H1 (cell line): ENCODE data around the gene NUBPL. TPM values are rescaled to one million over a fixed set of nuclear protein-coding genes. Genes with fewer than 3 reads are reported as not detected.
"Not testable (repeated sequence)": the region's sequence is repeated elsewhere in the genome, so short reads cannot be mapped to it uniquely, and the experiment has no call there.

Experiments
- CTCF ChIA-PET: fragments of 300-600 bp; sonication (Branson Sonifier 250); formaldehyde crosslinking; loops from one replicate; lab custom pipeline; 2021; ENCODE audit not compliant: partially characterized antibody; lab: Charles Lee
- POLR2A ChIA-PET: fragments of 300-600 bp; sonication (Branson Sonifier 250); formaldehyde crosslinking; loops from one replicate; lab custom pipeline; 2021; ENCODE audit warnings: inconsistent platforms; ENCODE audit not compliant: partially characterized antibody; lab: Charles Lee
- DNase-seq, 2 experiments: peaks; one replicate each; pipeline versions ENCODE4 v3.0.0 to v3.0.0-alpha.2; 2010 to 2022; ENCODE audit warnings: low spot score in 2 of 2, low read depth in 1 of 2, mixed read lengths in 1 of 2
- FAIRE-seq: peaks from 2 replicates; lab custom pipeline; 2011; peaks lifted over from hg19 to GRCh38; lab: Jason Lieb, UNC
- H2AFZ ChIP-seq: 2 replicates; pipeline ENCODE4 v1.8.1; 2012; ENCODE audit warnings: low read length, inconsistent platforms
- H2AK5ac ChIP-seq: 2 replicates; pipeline ENCODE4 v1.6.1; 2013; ENCODE audit warnings: low read depth, low read length
- H2BK120ac ChIP-seq: replicated peaks from 2 replicates; pipeline ENCODE3; 2013; ENCODE audit warnings: low read depth, low read length, inconsistent platforms
- H2BK12ac ChIP-seq: 2 replicates; pipeline ENCODE4 v1.6.1; 2013; ENCODE audit warnings: low read depth, low read length
- H2BK15ac ChIP-seq: 2 replicates; pipeline ENCODE4 v1.6.1; 2013; ENCODE audit warnings: low read length
- H2BK20ac ChIP-seq: 2 replicates; pipeline ENCODE4 v1.6.1; 2013; ENCODE audit warnings: low read length
- H2BK5ac ChIP-seq: 2 replicates; pipeline ENCODE4 v1.6.1; 2013; ENCODE audit warnings: low read depth, low read length
- H3K14ac ChIP-seq: 2 replicates; pipeline ENCODE4 v1.6.1; 2013; ENCODE audit warnings: inconsistent platforms; ENCODE audit not compliant: insufficient read length
- H3K18ac ChIP-seq: 2 replicates; pipeline ENCODE4 v1.6.1; 2013; ENCODE audit warnings: low read length; ENCODE audit errors: extremely low read depth
- H3K23ac ChIP-seq: 2 replicates; pipeline ENCODE4 v1.6.1; 2013; ENCODE audit warnings: inconsistent platforms; ENCODE audit not compliant: insufficient read length
- H3K23me2 ChIP-seq: 2 replicates; pipeline ENCODE4 v1.6.1; 2013; ENCODE audit warnings: low read depth, low read length
- H3K27ac ChIP-seq: 2 replicates; pipeline ENCODE4 v1.6.1; 2011; ENCODE audit warnings: low read depth, low read length, inconsistent platforms
- H3K27me3 ChIP-seq, 4 experiments: replicated peaks in 1 of 4; 1 replicate in 1 of 4; 2 replicates in 3 of 4; pipeline versions ENCODE4 v1.6.1 to v1.8.1; 2011 to 2013; ENCODE audit warnings: low read length in 3 of 4, mild to moderate bottlenecking in 3 of 4, inconsistent platforms in 2 of 4, mixed read lengths in 2 of 4, moderate library complexity in 1 of 4; ENCODE audit not compliant: control insufficient read depth in 3 of 4, insufficient read depth in 3 of 4; ENCODE audit errors: extremely low read depth in 1 of 4
- H3K36me3 ChIP-seq, 4 experiments: 2 replicates each; pipeline versions ENCODE4 v1.6.1 to v1.8.1; 2011 to 2013; ENCODE audit warnings: mild to moderate bottlenecking in 4 of 4, low read length in 3 of 4, moderate library complexity in 2 of 4, control low read depth in 1 of 4, inconsistent platforms in 1 of 4; ENCODE audit not compliant: insufficient read depth in 4 of 4, control insufficient read depth in 2 of 4
- H3K4ac ChIP-seq: replicated peaks from 2 replicates; pipeline ENCODE3; 2013; ENCODE audit warnings: low read length, low read depth, mixed read lengths, inconsistent platforms; ENCODE audit not compliant: insufficient read length
- H3K4me1 ChIP-seq, 4 experiments: replicated peaks in 1 of 4; 1 replicate in 1 of 4; 2 replicates in 3 of 4; pipeline versions ENCODE4 v1.6.1 to v1.8.1; 2011 to 2013; ENCODE audit warnings: low read length in 3 of 4, inconsistent platforms in 2 of 4, mixed read lengths in 1 of 4; ENCODE audit not compliant: insufficient read depth in 4 of 4, control insufficient read depth in 3 of 4
- H3K4me2 ChIP-seq, 2 experiments: 2 replicates each; pipeline versions ENCODE4 v1.6.1 to v1.8.1; 2011 to 2013; ENCODE audit warnings: low read depth in 2 of 2, low read length in 2 of 2, control low read depth in 1 of 2, inconsistent platforms in 1 of 2, mild to moderate bottlenecking in 1 of 2; ENCODE audit not compliant: insufficient read depth in 1 of 2
- H3K4me3 ChIP-seq, 4 experiments: fragments of 200-600, 300-600 bp in 1 of 4; sonication (generic), shearing (Covaris generic), sonication (Bioruptor Twin) in 1 of 4; 2 replicates each; pipeline versions ENCODE4 v1.5.1 to v1.8.1; 2011 to 2016; ENCODE audit warnings: low read length in 4 of 4, low read depth in 3 of 4, control low read depth in 2 of 4, inconsistent platforms in 2 of 4, mild to moderate bottlenecking in 2 of 4, mixed read lengths in 1 of 4, moderate library complexity in 1 of 4; ENCODE audit not compliant: insufficient read depth in 2 of 4; ENCODE audit errors: extremely low read depth in 1 of 4
- H3K56ac ChIP-seq: replicated peaks from 2 replicates; pipeline ENCODE3; 2013; ENCODE audit warnings: low read depth, mild to moderate bottlenecking, mixed read lengths, low read length, inconsistent platforms; ENCODE audit not compliant: insufficient read length
- H3K79me1 ChIP-seq: 2 replicates; pipeline ENCODE4 v1.6.1; 2013; ENCODE audit warnings: low read depth, low read length, control low read depth
- H3K79me2 ChIP-seq, 2 experiments: 2 replicates each; pipeline versions ENCODE4 v1.6.1 to v1.8.1; 2012 to 2013; ENCODE audit warnings: low read length in 2 of 2, mild to moderate bottlenecking in 2 of 2, inconsistent platforms in 1 of 2; ENCODE audit not compliant: insufficient read depth in 2 of 2, control insufficient read depth in 1 of 2
- H3K9ac ChIP-seq, 4 experiments: replicated peaks in 1 of 4; 1 replicate in 1 of 4; 2 replicates in 3 of 4; pipeline versions ENCODE4 v1.6.1 to v1.8.1; 2011 to 2013; ENCODE audit warnings: low read depth in 3 of 4, low read length in 3 of 4, control low read depth in 2 of 4, mild to moderate bottlenecking in 2 of 4, moderate library complexity in 2 of 4, inconsistent platforms in 1 of 4; ENCODE audit errors: extremely low read depth in 1 of 4
- H3K9me3 ChIP-seq, 2 experiments: 2 replicates each; pipeline versions ENCODE4 v1.6.1 to v1.8.1; 2012 to 2013; ENCODE audit warnings: mild to moderate bottlenecking in 2 of 2, moderate library complexity in 2 of 2, control low read depth in 1 of 2, inconsistent platforms in 1 of 2, low read depth in 1 of 2, low read length in 1 of 2, mixed read lengths in 1 of 2; ENCODE audit not compliant: insufficient read depth in 2 of 2
- H4K20me1 ChIP-seq, 2 experiments: replicated peaks in 1 of 2; 2 replicates each; pipeline versions ENCODE3 to v1.8.1; 2011 to 2013; ENCODE audit warnings: inconsistent platforms in 2 of 2, low read length in 2 of 2, mild to moderate bottlenecking in 1 of 2; ENCODE audit not compliant: insufficient read depth in 2 of 2, control insufficient read depth in 1 of 2
- H4K5ac ChIP-seq: 2 replicates; pipeline ENCODE4 v1.6.1; 2013; ENCODE audit warnings: low read length, low read depth, mixed read lengths, inconsistent platforms; ENCODE audit not compliant: insufficient read length
- H4K8ac ChIP-seq: 2 replicates; pipeline ENCODE4 v1.8.0; 2013; ENCODE audit warnings: mild to moderate bottlenecking, moderate library complexity, low read length, inconsistent platforms; ENCODE audit not compliant: insufficient read depth; ENCODE audit errors: extremely low read depth
- H4K91ac ChIP-seq: replicated peaks from 2 replicates; pipeline ENCODE3; 2013; ENCODE audit warnings: low read length, mixed read lengths, inconsistent platforms; ENCODE audit not compliant: insufficient read length
- CREB1 ChIP-seq: IDR thresholded peaks from 2 replicates; pipeline ENCODE4 v1.6.1; 2012; ENCODE audit warnings: inconsistent platforms
- POLR2AphosphoS5 ChIP-seq: IDR thresholded peaks from 2 replicates; pipeline ENCODE4 v1.6.1; 2011; ENCODE audit warnings: low read depth, low read length
- SUZ12 ChIP-seq: fragments of 200-600 bp; sonication (generic); IDR thresholded peaks from 2 replicates; pipeline ENCODE4 v1.6.1; 2012; ENCODE audit warnings: mild to moderate bottlenecking, inconsistent platforms, low read length, moderate library complexity, mixed read lengths
- YY1 ChIP-seq: IDR thresholded peaks from 2 replicates; pipeline ENCODE4 v1.6.1; 2011; ENCODE audit warnings: low read depth, mild to moderate bottlenecking, low read length
- WGBS, 2 experiments: shearing (Covaris generic) in 1 of 2; methylation state at CpG; one replicate each; pipeline versions ENCODE4 v1.1.6 to v1.1.7; 2013 to 2015; ENCODE audit warnings: low lambda C conversion rate in 2 of 2, mixed read lengths in 2 of 2, inconsistent platforms in 1 of 2, low coverage in 1 of 2, missing lambda C conversion rate in 1 of 2; ENCODE audit not compliant: insufficient replicate concordance in 2 of 2, insufficient coverage in 1 of 2, insufficient read length in 1 of 2; ENCODE audit errors: extremely low coverage in 1 of 2, missing lambda C conversion rate in 1 of 2; 5-methylcytosine and 5-hydroxymethylcytosine counted together
- polyA plus RNA-seq, 7 experiments: library from polyadenylated mRNA; depleted of rRNA in 3 of 7; stranded (reverse) in 5 of 7; unstranded in 2 of 7; fragments of >200 nt in 5 of 7; fragments of 200-250 nt in 2 of 7; gene quantifications; 1 replicate in 5 of 7; 2 replicates in 1 of 7; 4 replicates in 1 of 7; pipeline versions ENCODE4 v1.2.1 to v1.2.3, GENCODE V29; 2011 to 2013; ENCODE audit warnings: missing spikeins in 2 of 7, mixed read lengths in 2 of 7
- total RNA-seq: library from RNA; stranded (reverse); fragmentation: NEBNext Ultra II Directional; extraction: Animal tissue kit (Norgen Biotek cat#: 25700); gene quantifications from 2 replicates; pipeline ENCODE4 v1.2.1, GENCODE V29; 2021

Gene NUBPL
- total and polyA plus RNA-seq, 2 of the 8 experiments (the other 6 are each of a cell fraction or from before 2014, with no cell fraction given), result 1.6 to 6.8 TPM

- H3K79me1 ChIP-seq, result no peaks in the 10 kb centered on the region
- no peak overlapping the region for H2BK120ac ChIP-seq
- H3K18ac ChIP-seq, result no peak overlapping the region
- H3K56ac ChIP-seq, result no peak overlapping the region
- H3K27me3 ChIP-seq, result no peaks in the 10 kb centered on the region
- no peaks in the 10 kb centered on the region for H3K23me2 ChIP-seq
- no peak overlapping the region for H3K4me2 ChIP-seq
- DNase-seq (no peak), FAIRE-seq (no peak)
- no peak overlapping the region for H2BK5ac ChIP-seq
- H4K91ac ChIP-seq, result no peak overlapping the region
- ChIA-PET CTCF (interaction anchor here (1.1 kb wide), 1 partner anchor 385 kb away, joined by 4 read pairs; no protein-coding TSS in a partner anchor), POLR2A (no interaction called here)
- no peak overlapping the region for H2AK5ac ChIP-seq
- H4K8ac ChIP-seq, result no peak overlapping the region
- no peak overlapping the region for H3K4me3 ChIP-seq
- no peaks in the 10 kb centered on the region for H4K20me1 ChIP-seq
- H3K14ac ChIP-seq, result no peak overlapping the region
- no peak overlapping the region for H3K4ac ChIP-seq
- no peak overlapping the region for H2AFZ ChIP-seq
- H3K9me3 ChIP-seq, result no peaks in the 10 kb centered on the region; a peak in 1 of 4 replicates
- no peak overlapping the region for H3K9ac ChIP-seq
- TF ChIP-seq POLR2AphosphoS5 (no peak), YY1 (no peak), CREB1 (no peak), SUZ12 (no peak)
- TF ChIP-seq, all 59 proteins: peak for 0
- H3K4me1 ChIP-seq, result no peaks in the 10 kb centered on the region
- H3K36me3 ChIP-seq, result no peaks in the 10 kb centered on the region
- H2BK12ac ChIP-seq, result no peak overlapping the region
- no peak overlapping the region for H3K23ac ChIP-seq
- H2BK20ac ChIP-seq, result no peak overlapping the region
- H3K27ac ChIP-seq, result no peak overlapping the region
- H3K79me2 ChIP-seq, result no peaks in the 10 kb centered on the region
- no peak overlapping the region for H4K5ac ChIP-seq
- H2BK15ac ChIP-seq, result no peak overlapping the region
These were observed 306.4 kb downstream of the NUBPL start for GRCh38 chr14:31867570-31867969.

DNA sequence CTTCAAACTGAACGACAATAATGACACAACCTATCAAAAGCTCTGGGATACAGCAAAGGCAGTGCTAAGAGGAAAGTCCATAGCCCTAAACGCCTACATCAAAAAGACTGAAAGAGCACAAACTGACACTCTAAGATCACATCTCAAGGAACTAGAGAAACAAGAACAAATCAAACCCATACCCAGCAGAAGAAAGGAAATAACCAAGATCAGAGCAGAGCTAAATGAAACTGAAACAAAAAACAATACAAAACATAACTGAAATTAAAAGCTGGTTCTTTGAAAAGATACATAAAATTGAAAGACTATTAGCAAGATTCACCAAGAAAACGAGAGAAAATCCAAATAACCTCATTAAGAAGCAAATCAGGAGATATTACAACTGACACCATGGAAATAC is 306.9 kb downstream of the NUBPL start:
- H4K5ac ChIP-seq, FAIRE-seq, H4K91ac ChIP-seq, H3K4me3 ChIP-seq, H3K9ac ChIP-seq, DNase-seq, H3K4ac ChIP-seq, H3K9me3 ChIP-seq, H2BK5ac ChIP-seq, CTCF ChIA-PET, H3K23me2 ChIP-seq, H3K18ac ChIP-seq, H3K27ac ChIP-seq, H2BK20ac ChIP-seq, POLR2A ChIA-PET, H4K8ac ChIP-seq, H3K56ac ChIP-seq, H2BK120ac ChIP-seq, H3K79me1 ChIP-seq, H2BK15ac ChIP-seq, H3K23ac ChIP-seq, H2BK12ac ChIP-seq, H4K20me1 ChIP-seq, H3K4me1 ChIP-seq, H3K14ac ChIP-seq, H3K27me3 ChIP-seq, H3K79me2 ChIP-seq, H3K4me2 ChIP-seq, H2AFZ ChIP-seq, H3K36me3 ChIP-seq, H2AK5ac ChIP-seq: not testable (repeated sequence)
- 85% methylated on average over 3 of the region's 3 CpGs; no CpG with 5 or more reads in 1 of the 2 experiments for WGBS, 2 experiments
